ENCODE measurements around the gene MGST3. TPM values are rescaled to one million over a fixed set of nuclear protein-coding genes. Genes with fewer than 3 reads are reported as not detected.

The MGST3 gene
- total and polyA plus RNA-seq, 2 of the 4 experiments (the other 2 are of a cell fraction), result 159 to 213 TPM

DNA sequence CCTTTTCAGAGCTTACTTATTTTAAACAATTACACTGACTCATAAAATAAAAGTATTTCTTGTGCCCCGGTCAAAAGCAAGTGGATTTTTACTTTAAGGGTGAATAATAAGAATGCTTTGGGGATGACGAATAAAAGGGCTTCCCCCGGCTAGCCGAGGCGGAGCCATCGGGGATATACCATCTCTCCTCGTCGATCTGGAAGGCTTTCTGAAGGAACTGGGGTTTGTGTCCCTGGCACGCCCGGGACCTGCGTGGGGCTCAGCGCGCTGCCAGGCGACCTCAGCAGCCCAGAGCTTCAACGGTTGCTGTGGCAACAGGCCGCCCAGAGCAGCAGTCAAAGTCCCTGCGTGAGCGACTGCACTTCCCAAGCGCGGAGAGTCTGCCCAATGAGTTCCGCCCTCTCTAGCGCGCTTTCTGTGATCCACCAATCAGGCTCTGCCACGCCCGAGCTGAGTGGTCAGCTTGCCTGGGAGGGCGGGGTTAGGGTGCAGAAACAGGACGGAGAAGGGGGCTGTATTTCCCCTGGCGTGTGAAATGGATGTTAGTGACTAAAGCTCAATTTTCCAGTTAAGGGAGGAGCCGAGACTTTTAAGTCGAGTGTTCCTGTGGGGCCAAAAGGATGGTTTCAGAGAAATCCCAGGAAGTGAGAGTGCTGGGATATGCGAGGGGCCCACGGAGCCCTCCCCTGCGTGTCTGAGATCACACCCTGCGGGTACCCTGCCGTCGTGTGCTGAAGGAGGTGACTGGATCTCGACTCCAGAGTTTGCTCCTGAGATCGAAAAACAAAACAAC, 33.0 kb upstream of the MGST3 start (continued):
- TF ChIP-seq, protein P1, sequence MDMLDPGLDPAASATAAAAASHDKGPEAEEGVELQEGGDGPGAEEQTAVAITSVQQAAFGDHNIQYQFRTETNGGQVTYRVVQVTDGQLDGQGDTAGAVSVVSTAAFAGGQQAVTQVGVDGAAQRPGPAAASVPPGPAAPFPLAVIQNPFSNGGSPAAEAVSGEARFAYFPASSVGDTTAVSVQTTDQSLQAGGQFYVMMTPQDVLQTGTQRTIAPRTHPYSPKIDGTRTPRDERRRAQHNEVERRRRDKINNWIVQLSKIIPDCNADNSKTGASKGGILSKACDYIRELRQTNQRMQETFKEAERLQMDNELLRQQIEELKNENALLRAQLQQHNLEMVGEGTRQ (IDR thresholded peaks at IDR 0.05; ENCODE audit: low read depth, low read length), result peak; percentile 23; the same call in 1 of the 2 replicates
- TF ChIP-seq POLR2A (IDR thresholded peaks at IDR 0.05; ENCODE audit: low read depth, low read length), result peak; percentile 35; the same call in 1 of the 2 replicates

DNA sequence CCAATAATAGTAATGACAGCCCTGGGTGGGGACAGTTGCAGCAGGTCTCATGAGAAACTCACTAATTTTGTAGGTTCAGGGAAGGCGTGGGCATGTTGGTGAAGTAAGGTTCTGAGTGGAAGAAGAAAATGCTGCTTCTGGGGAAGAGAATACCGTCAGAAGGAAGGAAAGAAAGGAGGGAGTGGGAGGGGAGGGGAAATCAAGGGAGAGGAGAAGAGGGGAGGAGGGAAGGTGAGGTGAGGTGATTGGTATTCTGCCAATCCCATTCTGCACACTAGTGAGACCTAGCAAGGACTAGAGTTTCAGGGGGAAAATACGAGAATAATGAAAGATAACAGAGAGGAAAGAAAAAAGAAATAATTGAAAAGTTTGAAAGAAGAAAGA, 32.4 kb upstream of the MGST3 start:
- peak overlapping the region; percentile 6; the same call in 1 of the 2 replicates for H4K5ac ChIP-seq (ENCODE audit: low read depth, low read length)
- intact Hi-C loops (cut with micrococcal nuclease), result loop anchor here (10.0 kb wide), 1 partner anchor 484 kb away; no protein-coding TSS in a partner anchor
- CTCF ChIA-PET, result interaction anchor here (0.6 to 1.3 kb wide), 4 partner anchors 10 to 326 kb away, joined by 3 read pairs; no protein-coding TSS in a partner anchor
- WGBS, 2 experiments (ENCODE audit: extremely low coverage in 2 of 2, insufficient read length in 1 of 2), result 60% methylated on average over 1 of the region's 3 CpGs; no CpG with 5 or more reads in 1 of the 2 experiments
- H4K91ac ChIP-seq (ENCODE audit: insufficient read depth, low read depth, low read length), result peak overlapping the region; percentile 60
- dilution Hi-C loops (cut with HindIII; ENCODE audit: low sequenced_read_pairs, unreplicated experiment), result loop anchor here (25.0 kb wide), 1 partner anchor 211 kb away; no protein-coding TSS in a partner anchor
- 0 out of 2 replicates have a peak overlapping the region, but pooled peaks have one; percentile 34 for H2BK20ac ChIP-seq (ENCODE audit: low read depth, low read length)
- in situ Hi-C loops (cut with MboI; ENCODE audit: low sequenced_read_pairs), result loop anchor here (25.0 kb wide), 1 partner anchor 461 kb away; no protein-coding TSS in a partner anchor
- no peaks in the 10 kb centered on the region for H3K36me3 ChIP-seq (ENCODE audit: control insufficient read depth, insufficient read depth, low read length)
- peak overlapping the region; percentile 64 for H3K14ac ChIP-seq (replicated peaks; ENCODE audit: low read depth, low read length)
- peak overlapping the region; percentile 35 for H3K27ac ChIP-seq (ENCODE audit: insufficient read depth, low read length)
- TF ChIP-seq NFE2L2 (IDR thresholded peaks at IDR 0.05; ENCODE audit: low read depth, low read length), result no peak
- TF ChIP-seq, protein P1 (IDR thresholded peaks at IDR 0.05; ENCODE audit: low read depth, low read length), result no peak
- no peak for TF ChIP-seq CHD1 (IDR thresholded peaks at IDR 0.05; ENCODE audit: low read depth, low read length)
- TF ChIP-seq BHLHE40 (IDR thresholded peaks at IDR 0.05; ENCODE audit: low read depth, low read length), result no peak
- TF ChIP-seq MAFK (IDR thresholded peaks at IDR 0.05; ENCODE audit: low read depth, low read length), result no peak
- no peak for TF ChIP-seq RAD21 (IDR thresholded peaks at IDR 0.05; ENCODE audit: low read length)
- no peak for TF ChIP-seq FOS (IDR thresholded peaks at IDR 0.05; ENCODE audit: low read depth, low read length)
- TF ChIP-seq, protein P2, sequence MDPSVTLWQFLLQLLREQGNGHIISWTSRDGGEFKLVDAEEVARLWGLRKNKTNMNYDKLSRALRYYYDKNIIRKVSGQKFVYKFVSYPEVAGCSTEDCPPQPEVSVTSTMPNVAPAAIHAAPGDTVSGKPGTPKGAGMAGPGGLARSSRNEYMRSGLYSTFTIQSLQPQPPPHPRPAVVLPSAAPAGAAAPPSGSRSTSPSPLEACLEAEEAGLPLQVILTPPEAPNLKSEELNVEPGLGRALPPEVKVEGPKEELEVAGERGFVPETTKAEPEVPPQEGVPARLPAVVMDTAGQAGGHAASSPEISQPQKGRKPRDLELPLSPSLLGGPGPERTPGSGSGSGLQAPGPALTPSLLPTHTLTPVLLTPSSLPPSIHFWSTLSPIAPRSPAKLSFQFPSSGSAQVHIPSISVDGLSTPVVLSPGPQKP (IDR thresholded peaks at IDR 0.05; ENCODE audit: borderline replicate concordance, low read depth, low read length), result no peak
- H3K56ac ChIP-seq (ENCODE audit: extremely low read depth, insufficient read depth, low read length), result peak overlapping the region; percentile 66; the same call in 1 of the 2 replicates
- peak overlapping the region; percentile 84 for H3K4me2 ChIP-seq (ENCODE audit: low read depth, low read length)
- peak overlapping the region; percentile 19 for H2BK5ac ChIP-seq (ENCODE audit: low read depth, low read length, poor library complexity, severe bottlenecking)
- H3K79me1 ChIP-seq (ENCODE audit: low read depth in 1 of 2, low read length in 2 of 2), result no peaks in the 10 kb centered on the region
- POLR2A ChIA-PET (ENCODE audit: unreplicated experiment), result no interaction called here
- H2AK5ac ChIP-seq (ENCODE audit: low read depth, low read length), result peak overlapping the region; percentile 69
- ATAC-seq (ENCODE audit: low read depth) (no peak), DNase-seq (no peak)
- H2AFZ ChIP-seq (replicated peaks; ENCODE audit: low read length, poor library complexity), result peak overlapping the region; percentile 97
- peaks cover 4% of the 10 kb centered on the region for H3K27me3 ChIP-seq (ENCODE audit: control insufficient read depth, insufficient read depth, low read length)
- H3K23ac ChIP-seq (ENCODE audit: low read depth, low read length), result peak overlapping the region; percentile 37; the same call in 1 of the 2 replicates
- peak overlapping the region; percentile 60 for H3K4me3 ChIP-seq (ENCODE audit: insufficient read depth, low read depth, low read length)
- H3K9me1 ChIP-seq (ENCODE audit: insufficient read depth, low read length), result no peaks in the 10 kb centered on the region; the same call in 1 of the 2 replicates
- peak overlapping the region; percentile 76 for H3K4ac ChIP-seq (ENCODE audit: low read depth, low read length)
- no TSS peak for BruUV-seq (replicated peaks)
- no peaks in the 10 kb centered on the region for H4K20me1 ChIP-seq (ENCODE audit: insufficient read depth, low read length)
- peak overlapping the region; percentile 73 for H2BK120ac ChIP-seq (ENCODE audit: low read depth, low read length)
- H3K9me3 ChIP-seq (ENCODE audit: control insufficient read depth, insufficient read depth, low read length), result no peaks in the 10 kb centered on the region
- H2BK15ac ChIP-seq (ENCODE audit: low read depth, low read length), result peak overlapping the region; percentile 82; the same call in 2 of the 3 replicates
- peak overlapping the region; percentile 87 to 88 for H4K8ac ChIP-seq (ENCODE audit: low read depth in 2 of 2, low read length in 2 of 2)
- no peak overlapping the region for H2AK9ac ChIP-seq (replicated peaks; ENCODE audit: low read depth, low read length, poor library complexity)
- H3K18ac ChIP-seq (ENCODE audit: low read depth, low read length), result peak overlapping the region; percentile 10; the same call in 1 of the 2 replicates
- peaks cover 2% of the 10 kb centered on the region; the same call in 1 of the 2 replicates for H3K4me1 ChIP-seq (ENCODE audit: control insufficient read depth, insufficient read depth, low read length)
- peak overlapping the region; percentile 72 for H3K9ac ChIP-seq (ENCODE audit: low read depth, low read length)
